ENCODE data around the gene HOXC9.
A peak's percentile ranks its signal among the peaks of the same experiment; 100 is the strongest.

Gene HOXC9

GRCh38 chr12:53963434-53964314 lies 36.3 kb upstream of the HOXC9 start (continued):
- TF ChIP-seq HIC1 (tag by site-specific recombination; IDR thresholded peaks at IDR 0.05), result peak; percentile 76
- no peak for TF ChIP-seq ZNF658 (tag by site-specific recombination; IDR thresholded peaks at IDR 0.05)
- no peak for TF ChIP-seq HOXA7 (CRISPR knock-in tag; IDR thresholded peaks at IDR 0.05; ENCODE audit: borderline replicate concordance)
- TF ChIP-seq KLF7 (tag by site-specific recombination; IDR thresholded peaks at IDR 0.05; ENCODE audit: borderline replicate concordance), result no peak; the same call in 1 of the 2 replicates
- TF ChIP-seq ZNF335 (tag by site-specific recombination; conservative IDR thresholded peaks at IDR 0.05), result peak; percentile 94
- TF ChIP-seq KLF17 (tag by site-specific recombination; IDR thresholded peaks at IDR 0.05), result 0 out of 2 replicates have a peak, but pooled peaks have one; percentile 21
- peak; percentile 66 for TF ChIP-seq ZBTB17 (tag by site-specific recombination; IDR thresholded peaks at IDR 0.05)
- TF ChIP-seq KLF9 (tag by site-specific recombination; IDR thresholded peaks at IDR 0.05; ENCODE audit: low read depth), result no peak; the same call in 1 of the 2 replicates
- peak; percentile 88 for TF ChIP-seq ZNF843 (tag by site-specific recombination; IDR thresholded peaks at IDR 0.05)
- TF ChIP-seq ZNF157 (tag by site-specific recombination; IDR thresholded peaks at IDR 0.05), result no peak
- TF ChIP-seq, protein P1, sequence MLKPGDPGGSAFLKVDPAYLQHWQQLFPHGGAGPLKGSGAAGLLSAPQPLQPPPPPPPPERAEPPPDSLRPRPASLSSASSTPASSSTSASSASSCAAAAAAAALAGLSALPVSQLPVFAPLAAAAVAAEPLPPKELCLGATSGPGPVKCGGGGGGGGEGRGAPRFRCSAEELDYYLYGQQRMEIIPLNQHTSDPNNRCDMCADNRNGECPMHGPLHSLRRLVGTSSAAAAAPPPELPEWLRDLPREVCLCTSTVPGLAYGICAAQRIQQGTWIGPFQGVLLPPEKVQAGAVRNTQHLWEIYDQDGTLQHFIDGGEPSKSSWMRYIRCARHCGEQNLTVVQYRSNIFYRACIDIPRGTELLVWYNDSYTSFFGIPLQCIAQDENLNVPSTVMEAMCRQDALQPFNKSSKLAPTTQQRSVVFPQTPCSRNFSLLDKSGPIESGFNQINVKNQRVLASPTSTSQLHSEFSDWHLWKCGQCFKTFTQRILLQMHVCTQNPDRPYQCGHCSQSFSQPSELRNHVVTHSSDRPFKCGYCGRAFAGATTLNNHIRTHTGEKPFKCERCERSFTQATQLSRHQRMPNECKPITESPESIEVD (tag by site-specific recombination; IDR thresholded peaks at IDR 0.05), result peak; percentile 80
- TF ChIP-seq, protein P2, sequence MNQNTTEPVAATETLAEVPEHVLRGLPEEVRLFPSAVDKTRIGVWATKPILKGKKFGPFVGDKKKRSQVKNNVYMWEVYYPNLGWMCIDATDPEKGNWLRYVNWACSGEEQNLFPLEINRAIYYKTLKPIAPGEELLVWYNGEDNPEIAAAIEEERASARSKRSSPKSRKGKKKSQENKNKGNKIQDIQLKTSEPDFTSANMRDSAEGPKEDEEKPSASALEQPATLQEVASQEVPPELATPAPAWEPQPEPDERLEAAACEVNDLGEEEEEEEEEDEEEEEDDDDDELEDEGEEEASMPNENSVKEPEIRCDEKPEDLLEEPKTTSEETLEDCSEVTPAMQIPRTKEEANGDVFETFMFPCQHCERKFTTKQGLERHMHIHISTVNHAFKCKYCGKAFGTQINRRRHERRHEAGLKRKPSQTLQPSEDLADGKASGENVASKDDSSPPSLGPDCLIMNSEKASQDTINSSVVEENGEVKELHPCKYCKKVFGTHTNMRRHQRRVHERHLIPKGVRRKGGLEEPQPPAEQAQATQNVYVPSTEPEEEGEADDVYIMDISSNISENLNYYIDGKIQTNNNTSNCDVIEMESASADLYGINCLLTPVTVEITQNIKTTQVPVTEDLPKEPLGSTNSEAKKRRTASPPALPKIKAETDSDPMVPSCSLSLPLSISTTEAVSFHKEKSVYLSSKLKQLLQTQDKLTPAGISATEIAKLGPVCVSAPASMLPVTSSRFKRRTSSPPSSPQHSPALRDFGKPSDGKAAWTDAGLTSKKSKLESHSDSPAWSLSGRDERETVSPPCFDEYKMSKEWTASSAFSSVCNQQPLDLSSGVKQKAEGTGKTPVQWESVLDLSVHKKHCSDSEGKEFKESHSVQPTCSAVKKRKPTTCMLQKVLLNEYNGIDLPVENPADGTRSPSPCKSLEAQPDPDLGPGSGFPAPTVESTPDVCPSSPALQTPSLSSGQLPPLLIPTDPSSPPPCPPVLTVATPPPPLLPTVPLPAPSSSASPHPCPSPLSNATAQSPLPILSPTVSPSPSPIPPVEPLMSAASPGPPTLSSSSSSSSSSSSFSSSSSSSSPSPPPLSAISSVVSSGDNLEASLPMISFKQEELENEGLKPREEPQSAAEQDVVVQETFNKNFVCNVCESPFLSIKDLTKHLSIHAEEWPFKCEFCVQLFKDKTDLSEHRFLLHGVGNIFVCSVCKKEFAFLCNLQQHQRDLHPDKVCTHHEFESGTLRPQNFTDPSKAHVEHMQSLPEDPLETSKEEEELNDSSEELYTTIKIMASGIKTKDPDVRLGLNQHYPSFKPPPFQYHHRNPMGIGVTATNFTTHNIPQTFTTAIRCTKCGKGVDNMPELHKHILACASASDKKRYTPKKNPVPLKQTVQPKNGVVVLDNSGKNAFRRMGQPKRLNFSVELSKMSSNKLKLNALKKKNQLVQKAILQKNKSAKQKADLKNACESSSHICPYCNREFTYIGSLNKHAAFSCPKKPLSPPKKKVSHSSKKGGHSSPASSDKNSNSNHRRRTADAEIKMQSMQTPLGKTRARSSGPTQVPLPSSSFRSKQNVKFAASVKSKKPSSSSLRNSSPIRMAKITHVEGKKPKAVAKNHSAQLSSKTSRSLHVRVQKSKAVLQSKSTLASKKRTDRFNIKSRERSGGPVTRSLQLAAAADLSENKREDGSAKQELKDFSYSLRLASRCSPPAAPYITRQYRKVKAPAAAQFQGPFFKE (tag by site-specific recombination; IDR thresholded peaks at IDR 0.05; ENCODE audit: borderline replicate concordance), result no peak
- TF ChIP-seq TSHZ1 (tag by site-specific recombination; IDR thresholded peaks at IDR 0.05; ENCODE audit: borderline replicate concordance), result no peak
- peak; percentile 65 for TF ChIP-seq ZNF398 (tag by site-specific recombination; IDR thresholded peaks at IDR 0.05)
- TF ChIP-seq TCF7L2 (IDR thresholded peaks at IDR 0.05; ENCODE audit: borderline replicate concordance, low read depth, low read length), result peak; percentile 47; the same call in 1 of the 2 replicates
- TF ChIP-seq ZNF292 (tag by site-specific recombination; IDR thresholded peaks at IDR 0.05; ENCODE audit: borderline replicate concordance, low read depth), result no peak
- TF ChIP-seq ZNF324 (tag by site-specific recombination; IDR thresholded peaks at IDR 0.05), result 0 out of 2 replicates have a peak, but pooled peaks have one; percentile 52
- TF ChIP-seq ZNF341 (tag by site-specific recombination; IDR thresholded peaks at IDR 0.05; ENCODE audit: low read depth), result peak; percentile 35; the same call in 1 of the 2 replicates
- TF ChIP-seq IKZF3 (tag by site-specific recombination; IDR thresholded peaks at IDR 0.05), result no peak; the same call in none of the 2 replicates
- no peak for TF ChIP-seq ZNF19 (tag by site-specific recombination; IDR thresholded peaks at IDR 0.05; ENCODE audit: low read depth)
- TF ChIP-seq ZNF184 (tag by site-specific recombination; IDR thresholded peaks at IDR 0.05), result no peak

Measured in HEK293 (cell line).